Left ventricle myocardium inferior (tissue), 1 donor: ENCODE measurements around the gene ABLIM1. TPM values are rescaled to one million over a fixed set of nuclear protein-coding genes. Genes with fewer than 3 reads are reported as not detected.
A peak's percentile ranks its signal among the peaks of the same experiment; 100 is the strongest.

Experiments
- DNase-seq: peaks from one replicate; pipeline ENCODE4 v3.0.0-alpha.2; 2020
- H3K27ac ChIP-seq: fragments of 200-600 bp; replicated peaks from 2 replicates; pipeline ENCODE4 v1.8.0; 2021
- H3K27me3 ChIP-seq: fragments of 200-600 bp; 2 replicates; pipeline ENCODE4 v1.8.0; 2021; ENCODE audit warnings: low read depth
- H3K36me3 ChIP-seq: fragments of 200-600 bp; 2 replicates; pipeline ENCODE4 v1.8.0; 2021
- H3K4me1 ChIP-seq: fragments of 200-600 bp; 2 replicates; pipeline ENCODE4 v1.8.0; 2021
- H3K4me3 ChIP-seq: fragments of 200-600 bp; 2 replicates; pipeline ENCODE4 v1.8.0; 2021; ENCODE audit warnings: mild to moderate bottlenecking, moderate library complexity
- H3K9me3 ChIP-seq: fragments of 200-600 bp; replicated peaks from 2 replicates; pipeline ENCODE4 v1.8.0; 2021
- CTCF ChIP-seq: fragments of 200-600 bp; IDR thresholded peaks from 2 replicates; pipeline ENCODE4 v1.8.0; 2021; ENCODE audit warnings: antibody characterized with exemption, mild to moderate bottlenecking, borderline replicate concordance
- intact Hi-C: fragments of 100-400 bp; cut with micrococcal nuclease; formaldehyde crosslinking; loops from one replicate; pipeline ENCODE4 v1.11.0; 2022
- total RNA-seq: library from RNA; stranded (reverse); fragmentation: NEBNext Ultra II Directional; extraction: Animal tissue kit (Norgen Biotek cat#: 25700); gene quantifications from one replicate; pipeline ENCODE4 v1.2.1, GENCODE V29; 2021
- donor health status: DM: no; HTN: yes; CAD: no; lungs with severe emphysema.

Gene ABLIM1
- total RNA-seq, 1 donor from 2014 or later, result 674 TPM

- Histone ChIP-seq H3K36me3 (no peaks in the 10 kb centered on the region), H3K27me3 (peaks cover 24% of the 10 kb centered on the region), H3K4me1 (peaks cover 50% of the 10 kb centered on the region), H3K9me3 (no peaks in the 10 kb centered on the region), H3K4me3 (no peak overlapping the region), H3K27ac (peak overlapping the region; percentile 5)
- TF ChIP-seq CTCF, result no peak
- intact Hi-C loops, result no loop called here
- no peak for DNase-seq
Observed at GRCh38 chr10:114393482-114393881, 264.6 kb downstream of the ABLIM1 start.

GRCh38 chr10:114392112-114392835 is 265.8 kb downstream of the ABLIM1 start:
- Histone ChIP-seq H3K4me1 (peaks cover 39% of the 10 kb centered on the region), H3K9me3 (no peaks in the 10 kb centered on the region), H3K36me3 (no peaks in the 10 kb centered on the region), H3K27me3 (peaks cover 19% of the 10 kb centered on the region), H3K27ac (no peak overlapping the region), H3K4me3 (no peak overlapping the region)
- no peak for DNase-seq
- intact Hi-C loops, result no loop called here
- no peak for TF ChIP-seq CTCF

GRCh38 chr10:114391599-114391998 is 266.5 kb downstream of the ABLIM1 start:
- no peak for TF ChIP-seq CTCF
- Histone ChIP-seq H3K27me3 (peaks cover 19% of the 10 kb centered on the region), H3K4me1 (peaks cover 33% of the 10 kb centered on the region), H3K27ac (no peak overlapping the region), H3K4me3 (no peak overlapping the region), H3K9me3 (no peaks in the 10 kb centered on the region), H3K36me3 (no peaks in the 10 kb centered on the region)
- no peak for DNase-seq
- intact Hi-C loops, result no loop called here

- Histone ChIP-seq H3K4me1 (peaks cover 32% of the 10 kb centered on the region), H3K36me3 (no peaks in the 10 kb centered on the region), H3K9me3 (no peaks in the 10 kb centered on the region), H3K27ac (no peak overlapping the region), H3K4me3 (no peak overlapping the region), H3K27me3 (peaks cover 14% of the 10 kb centered on the region)
- TF ChIP-seq CTCF, result no peak
- DNase-seq, result no peak
- intact Hi-C loops, result no loop called here
Observed at GRCh38 chr10:114389426-114389825, 268.6 kb downstream of the ABLIM1 start.

DNA sequence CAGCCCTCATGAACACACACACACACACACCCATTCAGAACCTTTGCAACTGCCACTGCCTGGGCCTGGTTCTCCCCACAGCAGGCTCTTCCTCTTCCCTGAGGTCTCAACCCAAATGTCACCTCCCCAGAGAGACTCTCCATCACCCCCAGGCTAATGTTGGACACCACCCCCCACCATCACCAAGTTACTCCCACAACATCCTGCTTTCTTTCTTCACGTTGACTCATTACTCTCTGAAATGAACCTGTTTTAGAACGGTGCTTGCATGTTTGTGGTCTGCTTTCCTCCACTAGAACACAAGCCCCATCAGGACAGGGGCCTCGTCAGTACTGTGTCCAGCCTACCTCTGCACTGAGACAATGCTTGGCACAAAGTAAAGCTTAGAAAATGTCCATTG is 269.8 kb downstream of the ABLIM1 start:
- intact Hi-C loops, result no loop called here
- no peak for DNase-seq
- H3K4me1 ChIP-seq, result peaks cover 25% of the 10 kb centered on the region
- TF ChIP-seq CTCF, result no peak
- H3K4me3 ChIP-seq, result no peak overlapping the region
- no peaks in the 10 kb centered on the region for H3K9me3 ChIP-seq
- H3K36me3 ChIP-seq, result no peaks in the 10 kb centered on the region
- no peak overlapping the region for H3K27ac ChIP-seq
- peaks cover 3% of the 10 kb centered on the region for H3K27me3 ChIP-seq
